SU-DHL-6 (cell line): ENCODE data around the gene PLXDC2.

Source experiments
- H2AFZ ChIP-seq: fragments of 200-600 bp; sonication (generic); 2 replicates; pipeline ENCODE4 v1.6.1; 2014; ENCODE audit warnings: low read depth, mild to moderate bottlenecking, moderate library complexity, mixed read lengths, antibody characterized with exemption, low read length; ENCODE audit not compliant: severe bottlenecking
- H3F3A ChIP-seq: fragments of 200-600 bp; shearing (Covaris generic); 2 replicates; pipeline ENCODE4 v1.6.0; 2016; ENCODE audit warnings: antibody characterized with exemption, mild to moderate bottlenecking; ENCODE audit not compliant: insufficient read depth
- H3K27ac ChIP-seq: fragments of 200-600 bp; sonication (generic); 2 replicates; pipeline ENCODE4 v1.5.1; 2016; ENCODE audit warnings: low read depth, mild to moderate bottlenecking, low read length, moderate library complexity, mixed read lengths
- H3K27me3 ChIP-seq: fragments of 200-600 bp; sonication (generic), shearing (Covaris generic); 2 replicates; pipeline ENCODE4 v1.6.0; 2014; ENCODE audit warnings: mild to moderate bottlenecking, low read length
- H3K36me3 ChIP-seq: fragments of 200-600 bp; sonication (generic); 2 replicates; pipeline ENCODE4 v1.6.1; 2014; ENCODE audit warnings: mild to moderate bottlenecking, low read length, mixed read lengths
- H3K4me2 ChIP-seq: fragments of 300-600, 200-600 bp; shearing (Covaris generic), sonication (generic); 2 replicates; pipeline ENCODE4 v1.6.0; 2014; ENCODE audit warnings: low read length, low read depth, mild to moderate bottlenecking; ENCODE audit not compliant: poor library complexity, severe bottlenecking
- H3K4me3 ChIP-seq: fragments of 200-600 bp; sonication (generic); 2 replicates; pipeline ENCODE4 v1.5.1; 2014; ENCODE audit warnings: antibody characterized with exemption, low read length, mild to moderate bottlenecking, mixed read lengths; ENCODE audit not compliant: insufficient read depth, poor library complexity, severe bottlenecking
- H3K79me2 ChIP-seq: fragments of 200-600 bp; sonication (generic); 2 replicates; pipeline ENCODE4 v1.6.1; 2014; ENCODE audit warnings: mild to moderate bottlenecking, low read length, moderate library complexity; ENCODE audit not compliant: insufficient read depth
- H3K9ac ChIP-seq: fragments of 200-600 bp; sonication (generic); 2 replicates; pipeline ENCODE4 v1.7.0; 2014; ENCODE audit warnings: mild to moderate bottlenecking, low read length
- H3K9me2 ChIP-seq: fragments of 200-600 bp; sonication (generic); replicated peaks from 2 replicates; pipeline ENCODE4 v1.6.1; 2014; ENCODE audit warnings: low read length; ENCODE audit not compliant: insufficient read depth
- H3K9me3 ChIP-seq: fragments of 200-600 bp; sonication (generic); 2 replicates; pipeline ENCODE4 v1.6.1; 2014; ENCODE audit warnings: low read length, mixed read lengths; ENCODE audit not compliant: insufficient read depth
- H4K20me1 ChIP-seq: fragments of 200-600 bp; sonication (generic); 2 replicates; pipeline ENCODE4 v1.6.1; 2014; ENCODE audit warnings: low read depth, mild to moderate bottlenecking, antibody characterized with exemption, low read length, moderate library complexity, mixed read lengths
- EZH2phosphoT487 ChIP-seq: fragments of 200-600 bp; sonication (generic), shearing (Covaris generic); conservative IDR thresholded peaks from 2 replicates; pipeline ENCODE4 v1.6.1; 2018; ENCODE audit warnings: mild to moderate bottlenecking, antibody characterized with exemption, low read length, moderate library complexity, mixed read lengths
- TF ChIP-seq, protein P1 (sequence below): fragments of 200-600 bp; sonication (generic); IDR thresholded peaks from one replicate; pipeline ENCODE4 v1.5.1; 2017; ENCODE audit warnings: antibody characterized with exemption, mild to moderate bottlenecking, low read length, moderate library complexity; ENCODE audit not compliant: insufficient read depth, poor library complexity, severe bottlenecking

Gene PLXDC2

DNA sequence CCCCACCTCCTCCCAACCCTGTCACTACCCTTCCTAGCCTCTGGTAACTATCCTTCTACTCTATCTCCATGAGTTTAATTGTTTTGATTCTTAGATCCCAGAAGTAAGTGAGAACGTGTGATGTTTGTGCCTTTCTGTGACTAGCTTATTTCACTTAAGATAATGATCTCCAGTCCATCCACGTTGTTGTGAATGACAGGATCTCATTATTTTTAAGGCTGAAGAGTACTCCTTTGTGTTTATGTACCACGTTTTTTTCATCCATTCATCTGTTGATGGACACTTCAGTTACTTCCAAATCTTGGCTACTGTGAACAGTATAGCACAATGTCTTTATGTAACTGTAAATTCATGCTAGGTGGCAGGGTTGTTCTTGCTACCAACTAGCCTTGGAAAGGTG is 461.6 kb downstream of the PLXDC2 start:
- no peak overlapping the region for H2AFZ ChIP-seq
- H3F3A ChIP-seq = no peaks in the 10 kb centered on the region
- H3K9me3 ChIP-seq = no peaks in the 10 kb centered on the region
- H3K9ac ChIP-seq = no peak overlapping the region
- H3K4me2 ChIP-seq = no peak overlapping the region
- no peak overlapping the region for H3K4me3 ChIP-seq
- no peaks in the 10 kb centered on the region for H4K20me1 ChIP-seq
- no peaks in the 10 kb centered on the region for H3K9me2 ChIP-seq
- H3K79me2 ChIP-seq = no peaks in the 10 kb centered on the region
- no peak for TF ChIP-seq EZH2phosphoT487
- TF ChIP-seq, protein P1, sequence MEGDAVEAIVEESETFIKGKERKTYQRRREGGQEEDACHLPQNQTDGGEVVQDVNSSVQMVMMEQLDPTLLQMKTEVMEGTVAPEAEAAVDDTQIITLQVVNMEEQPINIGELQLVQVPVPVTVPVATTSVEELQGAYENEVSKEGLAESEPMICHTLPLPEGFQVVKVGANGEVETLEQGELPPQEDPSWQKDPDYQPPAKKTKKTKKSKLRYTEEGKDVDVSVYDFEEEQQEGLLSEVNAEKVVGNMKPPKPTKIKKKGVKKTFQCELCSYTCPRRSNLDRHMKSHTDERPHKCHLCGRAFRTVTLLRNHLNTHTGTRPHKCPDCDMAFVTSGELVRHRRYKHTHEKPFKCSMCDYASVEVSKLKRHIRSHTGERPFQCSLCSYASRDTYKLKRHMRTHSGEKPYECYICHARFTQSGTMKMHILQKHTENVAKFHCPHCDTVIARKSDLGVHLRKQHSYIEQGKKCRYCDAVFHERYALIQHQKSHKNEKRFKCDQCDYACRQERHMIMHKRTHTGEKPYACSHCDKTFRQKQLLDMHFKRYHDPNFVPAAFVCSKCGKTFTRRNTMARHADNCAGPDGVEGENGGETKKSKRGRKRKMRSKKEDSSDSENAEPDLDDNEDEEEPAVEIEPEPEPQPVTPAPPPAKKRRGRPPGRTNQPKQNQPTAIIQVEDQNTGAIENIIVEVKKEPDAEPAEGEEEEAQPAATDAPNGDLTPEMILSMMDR = no peak
- no peaks in the 10 kb centered on the region for H3K27me3 ChIP-seq
- no peaks in the 10 kb centered on the region for H3K36me3 ChIP-seq
- H3K27ac ChIP-seq = no peak overlapping the region

DNA sequence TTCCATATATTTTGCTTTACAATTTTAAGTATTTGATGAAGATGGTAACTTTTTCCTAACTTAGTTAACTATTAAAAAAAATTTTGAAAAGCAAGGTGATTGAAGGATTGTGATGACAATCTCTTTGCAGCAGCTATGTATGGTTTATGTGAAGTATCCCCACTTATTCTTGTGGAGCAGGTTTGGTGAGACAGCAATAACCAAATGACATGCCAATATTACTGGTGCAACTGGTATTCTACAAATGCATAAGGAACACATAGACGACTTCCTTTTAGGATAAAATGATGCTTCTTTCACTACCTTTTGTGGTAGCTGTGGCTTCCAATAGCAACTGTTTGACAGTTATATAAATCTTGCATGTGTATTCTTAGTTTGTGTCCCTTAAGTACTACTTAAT is 465.3 kb downstream of the PLXDC2 start:
- Histone ChIP-seq H3K27me3 (no peaks in the 10 kb centered on the region), H3K79me2 (no peaks in the 10 kb centered on the region), H3K4me3 (no peak overlapping the region), H3K36me3 (no peaks in the 10 kb centered on the region), H3K27ac (no peak overlapping the region), H3F3A (no peaks in the 10 kb centered on the region), H3K4me2 (no peak overlapping the region), H4K20me1 (no peaks in the 10 kb centered on the region), H3K9me3 (no peaks in the 10 kb centered on the region), H2AFZ (no peak overlapping the region), H3K9ac (no peak overlapping the region), H3K9me2 (no peaks in the 10 kb centered on the region)
- TF ChIP-seq EZH2phosphoT487 = no peak
- TF ChIP-seq, protein P1 = no peak

DNA sequence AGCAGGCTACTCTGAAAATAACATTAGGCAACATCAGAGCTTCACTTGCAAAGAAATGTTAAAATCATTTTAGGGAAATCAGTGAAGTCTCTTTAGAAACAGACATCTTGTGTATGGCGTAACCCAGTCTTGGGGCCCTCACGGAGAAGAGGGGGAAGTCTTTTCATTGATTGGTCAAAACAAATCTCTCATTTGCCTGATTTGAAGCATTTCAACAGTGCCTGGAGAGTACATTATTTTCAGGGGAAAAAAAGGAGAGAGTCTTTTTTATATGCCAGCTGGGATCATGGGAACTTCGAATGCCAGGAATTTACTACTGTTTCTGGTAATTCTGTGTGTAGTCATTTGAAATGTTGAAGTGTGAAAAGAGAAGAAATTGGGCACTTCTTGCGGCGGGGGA is 471.4 kb downstream of the PLXDC2 start:
- Histone ChIP-seq H3K9me3 (no peaks in the 10 kb centered on the region), H3K36me3 (no peaks in the 10 kb centered on the region), H3K27ac (no peak overlapping the region), H3K4me2 (no peak overlapping the region), H3K27me3 (no peaks in the 10 kb centered on the region), H2AFZ (no peak overlapping the region), H3F3A (no peaks in the 10 kb centered on the region), H3K4me3 (no peak overlapping the region), H3K79me2 (no peaks in the 10 kb centered on the region), H3K9ac (no peak overlapping the region), H3K9me2 (no peaks in the 10 kb centered on the region), H4K20me1 (no peaks in the 10 kb centered on the region)
- TF ChIP-seq, protein P1 = no peak
- no peak for TF ChIP-seq EZH2phosphoT487
